ENCODE data around the gene WNK2.

Gene WNK2

DNA sequence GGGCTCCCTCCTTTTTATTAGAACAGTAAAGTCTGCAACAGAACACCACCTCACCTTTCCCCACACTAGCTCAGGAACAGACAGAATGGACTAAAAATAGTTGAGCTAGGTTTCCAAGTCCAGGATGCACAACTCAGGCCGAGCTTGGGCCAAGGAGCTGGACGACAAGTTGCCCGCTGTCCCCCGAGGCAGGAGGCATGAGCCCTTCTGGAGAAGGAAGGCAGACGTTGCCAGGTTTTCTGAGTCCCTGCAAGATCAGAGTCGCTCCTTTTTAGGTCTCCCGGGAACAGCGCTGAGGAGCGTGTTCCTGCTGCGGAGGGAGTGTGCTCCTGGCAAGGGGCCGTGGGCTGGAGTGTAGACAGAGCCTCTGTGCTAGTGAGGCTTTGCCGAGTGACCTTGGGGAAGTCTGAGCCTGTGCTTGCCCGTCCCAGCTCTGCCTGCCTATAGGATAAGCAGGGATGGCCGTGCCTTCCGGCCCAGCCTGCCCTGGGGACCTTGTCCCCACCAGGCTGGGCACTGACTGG, 121.6 kb downstream of the WNK2 start:
- Mint-ChIP-seq H3K4me3 (no peak overlapping the region), H3K27ac (no peak overlapping the region), H3K36me3 (no peaks in the 10 kb centered on the region), H3K4me1 (peaks cover 3 to 13% of the 10 kb centered on the region in 2 donors), H3K27me3 (peaks cover 0 to 11% of the 10 kb centered on the region in 2 donors), H3K9me3 (no peaks in the 10 kb centered on the region)
- ATAC-seq (replicated peaks) (no peak), DNase-seq (no peak)

DNA sequence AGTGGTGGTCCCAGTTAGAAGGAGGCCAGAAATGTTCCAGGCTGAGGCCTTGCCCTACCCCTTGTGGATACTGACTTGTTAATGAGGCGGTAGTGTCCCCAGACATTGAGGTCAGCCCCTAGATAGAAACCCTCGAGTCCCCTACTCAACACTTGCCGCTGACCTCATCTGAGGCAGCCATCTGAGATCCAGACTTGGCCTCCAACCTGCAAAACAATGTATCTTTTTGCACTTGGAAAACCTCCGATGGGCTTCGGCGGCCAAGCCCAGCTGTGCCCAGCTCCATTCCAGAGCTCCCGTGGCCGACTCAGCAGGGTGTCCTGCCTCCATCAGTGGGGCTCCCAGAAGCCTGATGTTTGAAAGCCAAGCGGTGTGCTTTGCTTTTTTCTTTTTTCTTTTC, 122.1 kb downstream of the WNK2 start:
- no peaks in the 10 kb centered on the region for H3K9me3 Mint-ChIP-seq
- no peak overlapping the region for H3K27ac Mint-ChIP-seq
- H3K27me3 Mint-ChIP-seq: peaks cover 0 to 12% of the 10 kb centered on the region in 2 donors
- ATAC-seq (replicated peaks) (no peak), DNase-seq (no peak)
- H3K4me3 Mint-ChIP-seq: no peak overlapping the region
- H3K4me1 Mint-ChIP-seq: peaks cover 3 to 13% of the 10 kb centered on the region in 2 donors
- no peaks in the 10 kb centered on the region for H3K36me3 Mint-ChIP-seq

GRCh38 chr9:93306579-93307091, 122.7 kb downstream of the WNK2 start:
- Mint-ChIP-seq H3K4me3 (no peak overlapping the region), H3K36me3 (no peaks in the 10 kb centered on the region), H3K27ac (no peak overlapping the region), H3K27me3 (peaks cover 0 to 13% of the 10 kb centered on the region in 2 donors), H3K9me3 (no peaks in the 10 kb centered on the region), H3K4me1 (peaks cover 3 to 13% of the 10 kb centered on the region in 2 donors)
- DNase-seq: no peak
- ATAC-seq (replicated peaks): no peak

DNA sequence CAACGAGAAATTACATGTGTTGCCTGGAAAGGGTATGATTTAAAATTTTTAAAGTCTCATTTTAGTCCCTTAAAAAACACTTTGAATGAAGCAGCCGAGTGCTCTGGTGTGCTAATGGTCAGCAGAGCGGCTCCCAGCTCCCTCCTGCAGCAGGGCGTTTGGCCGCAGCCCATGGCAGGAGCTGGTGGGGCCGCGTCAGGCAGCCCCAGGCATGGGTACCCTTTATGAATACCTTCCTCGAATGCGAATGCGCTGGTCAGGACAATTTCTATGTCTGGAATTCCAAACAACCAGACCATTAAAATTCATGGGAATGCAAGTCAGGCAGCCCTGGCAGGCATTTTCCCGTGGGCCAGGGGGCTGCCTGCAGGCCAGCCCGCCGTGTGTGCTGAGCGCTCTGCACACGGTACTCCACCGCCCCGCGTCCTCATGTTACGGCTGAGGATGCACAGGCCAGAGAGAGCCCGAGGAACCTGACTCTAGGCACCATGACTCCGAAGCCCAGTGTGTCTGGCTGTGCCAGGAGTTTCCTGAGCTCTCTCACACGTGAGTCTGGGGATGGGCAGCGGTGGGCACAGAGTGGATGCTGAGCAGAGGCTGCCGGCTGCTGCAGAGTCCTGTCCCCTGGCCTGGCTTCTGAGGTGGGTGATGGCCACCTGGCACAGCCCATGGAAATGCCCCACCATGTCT, 123.7 kb downstream of the WNK2 start:
- no peaks in the 10 kb centered on the region for H3K36me3 Mint-ChIP-seq
- H3K27me3 Mint-ChIP-seq: peaks cover 2 to 15% of the 10 kb centered on the region in 2 donors
- no peak overlapping the region for H3K27ac Mint-ChIP-seq
- no peak for ATAC-seq (replicated peaks)
- H3K4me3 Mint-ChIP-seq: no peak overlapping the region
- peaks cover 0 to 4% of the 10 kb centered on the region in 2 donors for H3K4me1 Mint-ChIP-seq
- no peaks in the 10 kb centered on the region for H3K9me3 Mint-ChIP-seq
- DNase-seq: no peak

DNA sequence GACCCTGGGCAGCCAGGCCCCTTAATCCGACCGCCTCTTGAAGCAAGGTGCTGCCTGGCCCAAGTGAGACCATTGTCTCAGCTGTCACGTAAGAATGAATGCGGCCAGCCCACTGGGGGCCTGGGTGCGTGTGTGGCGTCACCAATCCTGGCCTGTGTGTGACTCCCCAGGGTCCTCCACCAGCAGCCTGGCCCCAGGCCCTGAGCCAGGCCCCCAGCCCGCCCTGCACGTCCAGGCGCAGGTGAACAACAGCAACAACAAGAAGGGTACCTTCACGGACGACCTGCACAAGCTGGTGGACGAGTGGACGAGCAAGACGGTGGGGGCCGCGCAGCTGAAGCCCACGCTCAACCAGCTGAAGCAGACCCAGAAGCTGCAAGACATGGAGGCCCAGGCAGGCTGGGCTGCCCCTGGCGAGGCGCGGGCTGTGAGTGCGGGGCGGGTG, 124.2 kb downstream of the WNK2 start:
- no peak for DNase-seq
- no peak overlapping the region for H3K27ac Mint-ChIP-seq
- no peaks in the 10 kb centered on the region for H3K36me3 Mint-ChIP-seq
- no peaks in the 10 kb centered on the region for H3K9me3 Mint-ChIP-seq
- H3K4me1 Mint-ChIP-seq: no peaks in the 10 kb centered on the region
- no peak for ATAC-seq (replicated peaks)
- H3K4me3 Mint-ChIP-seq: no peak overlapping the region
- peaks cover 7 to 20% of the 10 kb centered on the region in 2 donors for H3K27me3 Mint-ChIP-seq

DNA sequence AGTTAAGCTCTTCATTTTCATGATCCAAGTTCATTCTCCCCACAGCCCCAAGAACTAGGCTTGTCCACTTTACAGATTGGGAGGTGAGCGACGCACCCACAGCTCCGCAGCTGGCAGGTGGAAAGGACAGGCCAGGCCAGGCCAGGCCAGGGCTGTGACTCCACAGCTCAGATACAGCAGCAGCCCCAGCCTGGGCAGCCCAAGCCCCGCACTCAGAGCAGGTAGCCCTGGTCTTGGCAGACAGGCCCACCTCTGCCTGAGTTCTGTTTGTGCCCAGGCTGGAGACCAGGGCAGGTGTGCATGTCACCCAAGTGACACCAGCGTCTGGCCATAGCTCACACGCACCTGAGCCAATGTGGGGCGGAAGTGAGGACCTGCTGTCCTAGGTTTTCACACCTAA, 124.7 kb downstream of the WNK2 start:
- no peaks in the 10 kb centered on the region for H3K9me3 Mint-ChIP-seq
- H3K27me3 Mint-ChIP-seq: peaks cover 7 to 20% of the 10 kb centered on the region in 2 donors
- no peaks in the 10 kb centered on the region for H3K4me1 Mint-ChIP-seq
- ATAC-seq (replicated peaks) (no peak), DNase-seq (no peak)
- H3K36me3 Mint-ChIP-seq: no peaks in the 10 kb centered on the region
- no peak overlapping the region for H3K4me3 Mint-ChIP-seq
- no peak overlapping the region for H3K27ac Mint-ChIP-seq

DNA sequence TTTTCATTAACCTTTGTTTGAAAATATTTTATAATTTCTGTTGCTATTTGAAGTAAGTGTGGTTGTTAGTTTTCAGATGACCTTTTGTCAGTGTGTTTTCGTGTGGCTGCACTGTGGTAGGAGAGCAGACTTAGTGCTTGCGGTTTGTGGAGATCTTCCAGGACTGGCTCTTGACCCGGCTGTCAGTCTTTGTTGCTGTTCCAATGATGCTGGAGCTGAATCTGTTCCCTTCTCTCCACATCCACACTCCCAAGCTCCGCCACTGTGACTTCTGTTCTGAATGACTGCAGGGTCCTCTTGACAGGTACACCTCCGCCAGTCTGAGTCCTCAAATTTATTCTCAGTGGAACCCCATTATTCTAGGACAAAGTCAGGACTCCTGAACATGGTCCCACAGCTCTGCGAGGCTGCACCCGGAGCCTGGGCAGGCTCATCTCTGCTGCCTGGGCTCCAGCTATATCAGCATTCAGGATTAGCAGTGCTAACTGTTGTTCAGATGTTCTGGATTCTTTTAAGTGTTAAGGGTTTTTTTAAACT, 126.0 kb downstream of the WNK2 start:
- Mint-ChIP-seq H3K4me3 (no peak overlapping the region), H3K9me3 (no peaks in the 10 kb centered on the region), H3K27ac (no peak overlapping the region), H3K36me3 (no peaks in the 10 kb centered on the region), H3K27me3 (peaks cover 7 to 28% of the 10 kb centered on the region in 2 donors), H3K4me1 (no peaks in the 10 kb centered on the region)
- no peak for DNase-seq
- no peak for ATAC-seq (replicated peaks)

DNA sequence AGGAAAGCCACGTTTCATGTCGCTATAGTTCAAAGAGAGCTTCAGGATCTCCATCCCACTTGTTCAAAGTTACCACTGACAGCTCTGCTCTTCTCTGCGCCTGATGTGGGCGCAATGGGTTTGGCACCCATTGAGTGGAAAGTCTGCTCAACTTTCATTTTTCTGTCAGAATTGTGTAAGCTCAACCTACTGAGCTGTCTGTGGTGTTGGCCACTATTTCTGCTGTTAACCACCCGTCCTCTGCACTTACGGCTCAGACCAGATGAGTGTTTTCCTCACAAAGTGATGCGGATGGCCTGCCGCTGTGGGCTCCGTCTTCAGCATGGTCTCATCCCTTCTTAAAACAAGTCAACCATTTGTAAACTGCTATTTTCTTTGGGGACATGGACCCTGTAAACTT, 131.2 kb downstream of the WNK2 start:
- no peaks in the 10 kb centered on the region for H3K9me3 Mint-ChIP-seq
- H3K4me1 Mint-ChIP-seq: no peaks in the 10 kb centered on the region
- H3K27ac Mint-ChIP-seq: no peak overlapping the region
- no peak overlapping the region for H3K4me3 Mint-ChIP-seq
- no peaks in the 10 kb centered on the region for H3K36me3 Mint-ChIP-seq
- DNase-seq (no peak), ATAC-seq (replicated peaks) (no peak)
- H3K27me3 Mint-ChIP-seq: peaks cover 34 to 72% of the 10 kb centered on the region in 2 donors

- Mint-ChIP-seq H3K27me3 (peaks cover 34 to 68% of the 10 kb centered on the region in 2 donors), H3K9me3 (no peaks in the 10 kb centered on the region), H3K4me1 (no peaks in the 10 kb centered on the region), H3K36me3 (no peaks in the 10 kb centered on the region), H3K27ac (no peak overlapping the region), H3K4me3 (no peak overlapping the region)
- DNase-seq: no peak
- no peak for ATAC-seq (replicated peaks)
Measured at GRCh38 chr9:93315960-93316359, 132.0 kb downstream of the WNK2 start.

GRCh38 chr9:93316726-93317494, 133.0 kb downstream of the WNK2 start:
- H3K27me3 Mint-ChIP-seq: peaks cover 34 to 71% of the 10 kb centered on the region in 2 donors
- no peak overlapping the region for H3K4me3 Mint-ChIP-seq
- ATAC-seq (replicated peaks) (no peak), DNase-seq (no peak)
- H3K27ac Mint-ChIP-seq: no peak overlapping the region
- H3K9me3 Mint-ChIP-seq: no peaks in the 10 kb centered on the region
- no peaks in the 10 kb centered on the region for H3K36me3 Mint-ChIP-seq
- no peaks in the 10 kb centered on the region for H3K4me1 Mint-ChIP-seq

DNA sequence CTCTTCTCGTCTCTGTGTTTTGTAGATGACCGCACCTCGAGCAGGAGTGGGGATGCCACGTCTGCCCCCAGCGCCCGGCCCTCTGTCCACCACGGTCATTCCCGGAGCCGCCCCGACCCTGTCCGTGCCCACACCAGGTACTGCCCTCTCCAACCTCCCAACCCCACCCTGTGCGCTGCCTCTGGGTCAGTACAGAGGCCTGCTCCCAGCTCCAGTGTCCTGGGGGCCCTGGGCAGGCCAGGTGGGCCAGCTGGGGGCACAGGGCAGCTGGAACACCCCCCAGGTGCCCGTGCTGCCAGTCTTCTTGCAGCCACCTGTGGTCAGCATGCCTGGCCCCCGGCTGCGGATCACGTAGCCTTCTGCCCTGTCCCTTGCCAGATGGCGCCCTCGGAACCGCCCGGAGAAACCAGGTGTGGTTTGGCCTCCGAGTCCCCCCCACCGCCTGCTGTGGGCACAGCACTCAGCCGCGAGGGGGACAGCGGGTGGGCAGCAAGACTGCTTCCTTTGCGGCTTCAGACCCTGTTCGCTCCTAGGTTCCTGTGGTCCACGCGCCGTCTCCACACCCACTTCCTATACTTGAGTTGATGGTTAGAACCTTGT, 133.7 kb downstream of the WNK2 start:
- Mint-ChIP-seq H3K27me3 (peaks cover 33 to 70% of the 10 kb centered on the region in 2 donors), H3K4me3 (no peak overlapping the region), H3K36me3 (no peaks in the 10 kb centered on the region), H3K27ac (no peak overlapping the region), H3K4me1 (no peaks in the 10 kb centered on the region), H3K9me3 (no peaks in the 10 kb centered on the region)
- ATAC-seq (replicated peaks) (no peak), DNase-seq (no peak)

GRCh38 chr9:93318480-93318879, 134.5 kb downstream of the WNK2 start:
- H3K9me3 Mint-ChIP-seq: no peaks in the 10 kb centered on the region
- H3K4me1 Mint-ChIP-seq: no peaks in the 10 kb centered on the region
- H3K36me3 Mint-ChIP-seq: no peaks in the 10 kb centered on the region
- H3K4me3 Mint-ChIP-seq: no peak overlapping the region
- ATAC-seq (replicated peaks) (no peak), DNase-seq (no peak)
- no peak overlapping the region for H3K27ac Mint-ChIP-seq
- H3K27me3 Mint-ChIP-seq: peaks cover 27 to 64% of the 10 kb centered on the region in 2 donors

DNA sequence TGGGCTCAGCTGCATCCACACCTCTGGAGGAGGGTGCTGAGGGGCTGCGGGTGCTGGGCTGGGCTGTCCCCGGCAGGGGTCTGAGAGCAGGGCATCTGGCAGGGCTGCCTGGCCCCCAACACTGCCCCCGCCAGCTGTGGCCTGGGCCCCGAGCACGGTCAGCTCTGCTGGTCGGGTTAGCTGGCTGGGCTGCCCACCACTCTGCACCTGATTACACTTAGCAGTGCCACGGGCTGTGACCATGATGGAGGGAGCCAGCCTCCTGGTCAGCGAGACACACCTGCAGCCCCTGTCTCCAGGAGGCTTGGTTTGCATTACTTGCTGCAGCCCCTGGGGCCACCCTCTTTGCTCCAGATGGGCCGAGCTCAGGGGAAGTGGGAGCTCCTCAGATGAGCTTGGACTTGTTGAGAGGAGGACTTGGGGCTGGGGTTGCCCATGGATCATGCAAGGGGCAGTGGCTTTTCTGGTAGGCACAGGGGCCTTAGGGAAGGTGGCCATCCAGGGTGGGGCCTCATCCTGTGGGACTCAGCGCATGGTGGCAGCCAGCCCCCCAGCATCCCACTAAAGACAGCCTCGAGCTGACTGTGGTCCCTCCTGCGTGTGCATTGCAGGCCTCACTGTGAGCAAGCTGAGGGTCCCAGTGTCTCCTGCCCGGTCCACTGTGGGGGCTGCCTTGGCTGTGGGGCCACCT, 135.5 kb downstream of the WNK2 start:
- H3K4me1 Mint-ChIP-seq: no peaks in the 10 kb centered on the region
- peaks cover 33 to 68% of the 10 kb centered on the region in 2 donors for H3K27me3 Mint-ChIP-seq
- H3K36me3 Mint-ChIP-seq: no peaks in the 10 kb centered on the region
- no peak overlapping the region for H3K4me3 Mint-ChIP-seq
- no peak for DNase-seq
- H3K27ac Mint-ChIP-seq: no peak overlapping the region
- ATAC-seq (replicated peaks): no peak
- H3K9me3 Mint-ChIP-seq: no peaks in the 10 kb centered on the region

All from stimulated activated naive B cell treated with anti-CD40 and anti-IgM and Interleukin-4, amounts not matched to agents 10 μg/mL and 1 μg/mL and 100 μg/mL, for 72 hours (primary cell).